Endothelial cell of umbilical vein (primary cell): ENCODE data around the gene GTF3C4. TPM values are rescaled to one million over a fixed set of nuclear protein-coding genes. Genes with fewer than 3 reads are reported as not detected.

Experiments used
- BruUV-seq: library from RNA; stranded (reverse); fragments of 400-500 nt; replicated peaks from 2 replicates; lab custom pipeline; 2021; lab: Mats Ljungman, UMichigan
- CTCF ChIA-PET: fragments of 300-600, 350-600 bp; sonication (Branson Sonifier 250); formaldehyde crosslinking; loops from one replicate; lab custom pipeline; 2021; ENCODE audit warnings: antibody characterized with exemption, inconsistent platforms; lab: Charles Lee
- POLR2A ChIA-PET: fragments of 300-600, 350-600 bp; sonication (Branson Sonifier 250); formaldehyde crosslinking; loops from one replicate; lab custom pipeline; 2021; ENCODE audit warnings: antibody characterized with exemption, inconsistent platforms; lab: Charles Lee
- DNase-seq: peaks from one replicate; pipeline ENCODE4 v3.0.0-alpha.2; 2011; ENCODE audit warnings: low read depth, low spot score
- FAIRE-seq: peaks from 2 replicates; lab custom pipeline; 2011; peaks lifted over from hg19 to GRCh38; lab: Jason Lieb, UNC
- H2AFZ ChIP-seq: 2 replicates; pipeline ENCODE4 v1.6.0; 2012; ENCODE audit warnings: low read depth, low read length, control low read depth, inconsistent platforms
- H3K27ac ChIP-seq: 2 replicates; pipeline ENCODE4 v1.5.1; 2011; ENCODE audit warnings: low read depth, mild to moderate bottlenecking, control low read depth, low read length, moderate library complexity; ENCODE audit not compliant: insufficient read depth
- H3K27me3 ChIP-seq, 2 experiments: 2 replicates each; pipeline versions ENCODE4 v1.6.0 to v1.6.1; 2011; ENCODE audit warnings: low read length in 2 of 2, mixed read lengths in 1 of 2; ENCODE audit not compliant: control insufficient read depth in 2 of 2, insufficient read depth in 2 of 2
- H3K36me3 ChIP-seq, 2 experiments: 2 replicates in 1 of 2; 3 replicates in 1 of 2; pipeline ENCODE4 v1.5.1; 2011; ENCODE audit warnings: low read length in 2 of 2, mild to moderate bottlenecking in 1 of 2, moderate library complexity in 1 of 2; ENCODE audit not compliant: control insufficient read depth in 2 of 2, insufficient read depth in 2 of 2; ENCODE audit errors: extremely low read depth in 1 of 2
- H3K4me1 ChIP-seq: 3 replicates; pipeline ENCODE4 v1.5.1; 2011; ENCODE audit warnings: mild to moderate bottlenecking, low read length; ENCODE audit not compliant: control insufficient read depth, insufficient read depth; ENCODE audit errors: extremely low read depth
- H3K4me2 ChIP-seq: 2 replicates; pipeline ENCODE4 v1.6.1; 2011; ENCODE audit warnings: low read length, control low read depth, mixed read lengths; ENCODE audit not compliant: insufficient read depth
- H3K4me3 ChIP-seq, 3 experiments: fragments of 200-600 bp in 1 of 3; sonication (generic), shearing (Covaris generic) in 1 of 3; replicated peaks in 1 of 3; 2 replicates each; pipeline ENCODE4 v1.5.1; 2011 to 2016; ENCODE audit warnings: control low read depth in 3 of 3, low read length in 3 of 3, mild to moderate bottlenecking in 2 of 3, inconsistent platforms in 1 of 3, low read depth in 1 of 3, moderate library complexity in 1 of 3; ENCODE audit not compliant: insufficient read depth in 1 of 3
- H3K79me2 ChIP-seq: 2 replicates; pipeline ENCODE4 v1.6.0; 2012; ENCODE audit warnings: low read length, inconsistent platforms; ENCODE audit not compliant: control insufficient read depth, insufficient read depth
- H3K9ac ChIP-seq: replicated peaks from 2 replicates; pipeline ENCODE3; 2011; ENCODE audit warnings: low read length, control low read depth; ENCODE audit not compliant: insufficient read depth; ENCODE audit errors: extremely low read depth
- H3K9me1 ChIP-seq: replicated peaks from 3 replicates; pipeline ENCODE4 v1.6.0; 2011; ENCODE audit warnings: mild to moderate bottlenecking, low read length; ENCODE audit not compliant: control insufficient read depth, insufficient read depth; ENCODE audit errors: extremely low read depth
- H3K9me3 ChIP-seq: replicated peaks from 2 replicates; pipeline ENCODE4 v1.5.1; 2012; ENCODE audit warnings: low read length, inconsistent platforms; ENCODE audit not compliant: control insufficient read depth, insufficient read depth
- H4K20me1 ChIP-seq: replicated peaks from 2 replicates; pipeline ENCODE3; 2011; ENCODE audit warnings: mild to moderate bottlenecking, low read length; ENCODE audit not compliant: control insufficient read depth, insufficient read depth; ENCODE audit errors: extremely low read depth
- CTCF ChIP-seq, 2 donors: IDR thresholded peaks; 1 replicate in 1 of 2; 2 replicates in 1 of 2; pipeline ENCODE4 v1.5.1; 2011; ENCODE audit warnings: low read length in 2 of 2, mild to moderate bottlenecking in 2 of 2, moderate library complexity in 2 of 2, control low read depth in 1 of 2, inconsistent platforms in 1 of 2, low read depth in 1 of 2; ENCODE audit not compliant: insufficient read depth in 1 of 2; ENCODE audit errors: extremely low read depth in 1 of 2
- EZH2 ChIP-seq: IDR thresholded peaks from 2 replicates; pipeline ENCODE4 v1.6.1; 2012; ENCODE audit warnings: borderline replicate concordance, low read depth, mild to moderate bottlenecking, moderate library complexity, low read length, inconsistent platforms; ENCODE audit not compliant: severe bottlenecking
- FOS ChIP-seq: IDR thresholded peaks from 2 replicates; pipeline ENCODE4 v1.6.1; 2011; ENCODE audit warnings: mild to moderate bottlenecking, low read length, moderate library complexity, borderline replicate concordance; ENCODE audit not compliant: insufficient read depth
- GATA2 ChIP-seq: IDR thresholded peaks from 2 replicates; pipeline ENCODE4 v1.7.0; 2011; ENCODE audit warnings: low read depth, mild to moderate bottlenecking, moderate library complexity, mixed read lengths, low read length; ENCODE audit not compliant: insufficient read length, insufficient read depth
- JUN ChIP-seq: IDR thresholded peaks from 2 replicates; pipeline ENCODE4 v1.6.1; 2011; ENCODE audit warnings: borderline replicate concordance, low read depth; ENCODE audit not compliant: insufficient read length, insufficient read depth
- MAX ChIP-seq: IDR thresholded peaks from 2 replicates; pipeline ENCODE4 v1.6.1; 2011; ENCODE audit not compliant: insufficient read depth, insufficient read length
- MYC ChIP-seq: IDR thresholded peaks from one replicate; pipeline ENCODE4 v1.6.1; 2011; ENCODE audit warnings: mild to moderate bottlenecking, low read depth, low read length
- POLR2A ChIP-seq: IDR thresholded peaks from 2 replicates; pipeline ENCODE4 v1.6.1; 2012; ENCODE audit warnings: low read depth, mild to moderate bottlenecking, control low read depth, low read length
- POLR2AphosphoS5 ChIP-seq: IDR thresholded peaks from 2 replicates; pipeline ENCODE4 v1.6.1; 2012; ENCODE audit warnings: low read depth, mild to moderate bottlenecking, control low read depth, low read length, moderate library complexity; ENCODE audit not compliant: insufficient read depth
- dilution Hi-C: fragments of 300-500 bp; cut with MboI; formaldehyde crosslinking; loops from one replicate; pipeline ENCODE4 v1.15.0; 2019; ENCODE audit warnings: low sequenced_read_pairs; ENCODE audit not compliant: extremely low pct_ligation_motif_present
- intact Hi-C: fragments of 100-400 bp; cut with micrococcal nuclease; formaldehyde crosslinking; loops from one replicate; pipeline ENCODE4 v1.10.0; 2022
- polyA plus RNA-seq, 4 experiments: library from polyadenylated mRNA; depleted of rRNA in 3 of 4; stranded (reverse) in 3 of 4; unstranded in 1 of 4; fragments of >200 nt; gene quantifications; 2 replicates each; pipeline versions ENCODE4 v1.2.1 to v1.2.3, GENCODE V29; 2011 to 2012; ENCODE audit warnings: missing spikeins in 1 of 4
- total RNA-seq: library from RNA; stranded (reverse); gene quantifications from 2 replicates; pipeline ENCODE4 v1.2.3, GENCODE V29; 2021

GTF3C4 gene
- total and polyA plus RNA-seq, 2 donors (not counting 3 experiments of a cell fraction or from before 2014, with no cell fraction given) = 3.3 to 19.2 TPM

GRCh38 chr9:132728071-132728470, 57.8 kb downstream of the GTF3C4 start:
- Histone ChIP-seq H3K36me3 (no peaks in the 10 kb centered on the region), H3K79me2 (no peaks in the 10 kb centered on the region), H3K9me1 (no peaks in the 10 kb centered on the region), H3K27me3 (no peaks in the 10 kb centered on the region), H2AFZ (no peak overlapping the region), H3K4me2 (no peak overlapping the region), H3K4me3 (no peak overlapping the region), H3K27ac (no peak overlapping the region), H3K9ac (no peak overlapping the region), H4K20me1 (no peaks in the 10 kb centered on the region), H3K4me1 (no peaks in the 10 kb centered on the region), H3K9me3 (no peaks in the 10 kb centered on the region)
- ChIA-PET POLR2A (no interaction called here), CTCF (no interaction called here)
- FAIRE-seq (no peak), DNase-seq (no peak)
- dilution Hi-C loops (no loop called here), intact Hi-C loops (no loop called here)
- BruUV-seq = no TSS peak
- TF ChIP-seq MYC = no peak
- no peak for TF ChIP-seq MAX

GRCh38 chr9:132728497-132728896, 58.2 kb downstream of the GTF3C4 start:
- dilution Hi-C loops (no loop called here), intact Hi-C loops (no loop called here)
- Histone ChIP-seq H3K9ac (no peak overlapping the region), H3K9me1 (no peaks in the 10 kb centered on the region), H3K4me1 (no peaks in the 10 kb centered on the region), H3K4me2 (no peak overlapping the region), H3K27ac (no peak overlapping the region), H4K20me1 (no peaks in the 10 kb centered on the region), H3K4me3 (no peak overlapping the region), H2AFZ (no peak overlapping the region), H3K9me3 (no peaks in the 10 kb centered on the region), H3K27me3 (no peaks in the 10 kb centered on the region), H3K36me3 (no peaks in the 10 kb centered on the region), H3K79me2 (no peaks in the 10 kb centered on the region)
- FAIRE-seq (no peak), DNase-seq (no peak)
- POLR2A ChIA-PET = no interaction called here
- no TSS peak for BruUV-seq
- CTCF ChIA-PET = no interaction called here
- TF ChIP-seq POLR2A (no peak), EZH2 (no peak), MAX (no peak), FOS (no peak), JUN (no peak), GATA2 (no peak), POLR2AphosphoS5 (no peak), CTCF (IDR thresholded peaks at IDR 0.05; ENCODE audit: extremely low read depth in 1 of 2, insufficient read depth in 1 of 2, low read depth in 1 of 2, low read length in 2 of 2) (no peak), MYC (no peak)
